Measurements from ENCODE around the gene KIF21B. TPM values are rescaled to one million over a fixed set of nuclear protein-coding genes. Genes with fewer than 3 reads are reported as not detected.
A peak's percentile ranks its signal among the peaks of the same experiment; 100 is the strongest.

The KIF21B gene
- total and polyA plus RNA-seq, 9 of the 15 experiments (the other 6 are each of a cell fraction or from before 2014, with no cell fraction given), result 0.46 to 13.4 (median 5.9) TPM

GRCh38 chr1:201002510-201002909, 21.0 kb downstream of the KIF21B start (continued):
- TF ChIP-seq XRCC5 (IDR thresholded peaks at IDR 0.05; ENCODE audit: low read depth, low read length) (no peak), HEY1 (CRISPR knock-in tag; IDR thresholded peaks at IDR 0.05; ENCODE audit: borderline replicate concordance) (no peak)

- no peak overlapping the region for H3K4me2 ChIP-seq (ENCODE audit: insufficient read depth, low read length)
- no peak overlapping the region for H3K4me3 ChIP-seq
- WGBS (ENCODE audit: insufficient coverage, low coverage, missing lambda C conversion rate), result 71% methylated on average over 10 of the region's 11 CpGs
- no peak overlapping the region for H2AFZ ChIP-seq (ENCODE audit: low read depth, low read length)
- DNase-seq (ENCODE audit: extremely low read depth in 1 of 4, low spot score in 3 of 4) (no peak), FAIRE-seq (no peak), ATAC-seq (no peak)
- TF ChIP-seq TEAD1 (CRISPR knock-in tag; IDR thresholded peaks at IDR 0.05), result no peak
- H3K4me1 ChIP-seq (replicated peaks in 1 of 2; ENCODE audit: control insufficient read depth in 2 of 2, insufficient read depth in 2 of 2, low read length in 2 of 2), result peaks cover 0 to 9% of the 10 kb centered on the region in 2 experiments; a peak in 2 of 5 replicates
- H3K9ac ChIP-seq (ENCODE audit: insufficient read depth in 1 of 2, low read depth in 2 of 2, low read length in 2 of 2), result peak overlapping the region in 1 of 2 experiments; percentile 62; a peak in 1 of 4 replicates
- H4K20me1 ChIP-seq (replicated peaks; ENCODE audit: control insufficient read depth, insufficient read depth, low read length), result peaks cover 12% of the 10 kb centered on the region; the same call in 1 of the 2 replicates
- no peaks in the 10 kb centered on the region for H3K9me3 ChIP-seq (replicated peaks; ENCODE audit: control insufficient read depth, insufficient read depth, low read depth, low read length)
- peaks cover 7% of the 10 kb centered on the region for H3K9me1 ChIP-seq (ENCODE audit: control insufficient read depth, insufficient read depth, low read length)
- no peak overlapping the region for H3K27ac ChIP-seq (ENCODE audit: extremely low read depth, low read depth, low read length)
- intact Hi-C loops (cut with micrococcal nuclease) (no loop called here), in situ Hi-C loops (cut with MboI) (no loop called here)
- CTCF ChIA-PET (ENCODE audit: low intra/inter-chr PET ratio), result no interaction called here
- H3K36me3 ChIP-seq (ENCODE audit: control insufficient read depth, insufficient read depth, low read length), result no peaks in the 10 kb centered on the region; the same call in 2 of the 3 replicates
- no TSS peak for BruUV-seq (replicated peaks)
- H3K27me3 ChIP-seq (ENCODE audit: control insufficient read depth in 2 of 2, insufficient read depth in 2 of 2, low read length in 2 of 2), result no peaks in the 10 kb centered on the region
- POLR2A ChIA-PET, result no interaction called here
- no peaks in the 10 kb centered on the region for H3K79me2 ChIP-seq (ENCODE audit: control insufficient read depth, insufficient read depth, low read length)
These were observed 21.6 kb downstream of the KIF21B start for GRCh38 chr1:201001962-201002361.

GRCh38 chr1:201000391-201000790, 23.1 kb downstream of the KIF21B start:
- no peak for ATAC-seq
- peaks cover 0 to 9% of the 10 kb centered on the region in 2 experiments; a peak in 2 of 5 replicates for H3K4me1 ChIP-seq (replicated peaks in 1 of 2; ENCODE audit: control insufficient read depth in 2 of 2, insufficient read depth in 2 of 2, low read length in 2 of 2)
- no peak overlapping the region for H3K4me2 ChIP-seq (ENCODE audit: insufficient read depth, low read length)
- no peak overlapping the region for H3K9ac ChIP-seq (ENCODE audit: insufficient read depth in 1 of 2, low read depth in 2 of 2, low read length in 2 of 2)
- no peaks in the 10 kb centered on the region for H3K27me3 ChIP-seq (ENCODE audit: control insufficient read depth in 2 of 2, insufficient read depth in 2 of 2, low read length in 2 of 2)
- BruUV-seq (replicated peaks), result no TSS peak
- peaks cover 7% of the 10 kb centered on the region for H3K9me1 ChIP-seq (ENCODE audit: control insufficient read depth, insufficient read depth, low read length)
- H3K27ac ChIP-seq (ENCODE audit: extremely low read depth, low read depth, low read length), result no peak overlapping the region
- ChIA-PET POLR2A (interaction anchor here (0.6 to 0.7 kb wide), 2 partner anchors 17 to 462 kb away, joined by 3 read pairs; no protein-coding TSS in a partner anchor), CTCF (ENCODE audit: low intra/inter-chr PET ratio) (no interaction called here)
- no peak for FAIRE-seq
- no peaks in the 10 kb centered on the region; the same call in 2 of the 3 replicates for H3K36me3 ChIP-seq (ENCODE audit: control insufficient read depth, insufficient read depth, low read length)
- no peak overlapping the region for H2AFZ ChIP-seq (ENCODE audit: low read depth, low read length)
- in situ Hi-C loops (cut with MboI) (no loop called here), intact Hi-C loops (cut with micrococcal nuclease) (no loop called here)
- H4K20me1 ChIP-seq (replicated peaks; ENCODE audit: control insufficient read depth, insufficient read depth, low read length), result 0 out of 2 replicates have a peak, but pooled peaks cover 7% of the 10 kb centered on the region
- H3K4me3 ChIP-seq, result no peak overlapping the region
- WGBS (ENCODE audit: insufficient coverage, low coverage, missing lambda C conversion rate), result 79% methylated on average over 25 of the region's 25 CpGs
- no peaks in the 10 kb centered on the region for H3K79me2 ChIP-seq (ENCODE audit: control insufficient read depth, insufficient read depth, low read length)
- no peak for DNase-seq (ENCODE audit: extremely low read depth in 1 of 4, low spot score in 3 of 4)
- no peaks in the 10 kb centered on the region for H3K9me3 ChIP-seq (replicated peaks; ENCODE audit: control insufficient read depth, insufficient read depth, low read depth, low read length)
- no peak for TF ChIP-seq HIVEP1 (CRISPR knock-in tag; IDR thresholded peaks at IDR 0.05)
- no peak for TF ChIP-seq ZZZ3 (IDR thresholded peaks at IDR 0.05)
- no peak for TF ChIP-seq ZNF274 (IDR thresholded peaks at IDR 0.05; ENCODE audit: borderline replicate concordance, low read depth, low read length)
- no peak for TF ChIP-seq ZBTB8A (IDR thresholded peaks at IDR 0.05; ENCODE audit: partially characterized antibody)
- no peak for TF ChIP-seq SFPQ (IDR thresholded peaks at IDR 0.05; ENCODE audit: low read depth, low read length)
